SK-N-SH treated with all-trans-retinoic acid at 6 μM for 48 hours (cell line): ENCODE results near the gene IL26.
A peak's percentile ranks its signal among the peaks of the same experiment; 100 is the strongest.

Source experiments
- ATAC-seq: fragments of 200-7000 bp; cut with Tn5 transposase; 3 replicates; pipeline ENCODE4 v1.9.1; 2020; ENCODE audit warnings: mild to moderate bottlenecking, moderate library complexity
- ARNTL ChIP-seq: fragments of 450-650 bp; formaldehyde crosslinking; IDR thresholded peaks from 2 replicates; pipeline ENCODE4 v1.5.0; 2020; ENCODE audit warnings: low read depth, mild to moderate bottlenecking, moderate library complexity, borderline replicate concordance
- BACH2 ChIP-seq: fragments of 250-450 bp; sonication (Bioruptor Pico); IDR thresholded peaks from 2 replicates; pipeline ENCODE4 v1.9.0; 2021; ENCODE audit warnings: mild to moderate bottlenecking, borderline replicate concordance
- CSDC2 ChIP-seq: fragments of 250-450 bp; sonication (Bioruptor Pico); IDR thresholded peaks from 2 replicates; pipeline ENCODE4 v1.5.0; 2020; ENCODE audit warnings: mild to moderate bottlenecking, moderate library complexity
- ESRRG ChIP-seq: fragments of 250-450 bp; sonication (Bioruptor Pico); IDR thresholded peaks from 2 replicates; pipeline ENCODE4 v1.6.1; 2021; ENCODE audit warnings: mild to moderate bottlenecking
- GLIS3 ChIP-seq: fragments of 250-450 bp; sonication (Bioruptor Pico); IDR thresholded peaks from 2 replicates; pipeline ENCODE4 v1.5.0; 2020; ENCODE audit warnings: mild to moderate bottlenecking, moderate library complexity
- ISL1 ChIP-seq: fragments of 250-450 bp; sonication (Bioruptor Pico); IDR thresholded peaks from 2 replicates; pipeline ENCODE4 v2.1.2; 2022; ENCODE audit warnings: mild to moderate bottlenecking, moderate library complexity
- OSR1 ChIP-seq: fragments of 250-450 bp; sonication (Bioruptor Pico); IDR thresholded peaks from 2 replicates; pipeline ENCODE4 v1.8.0; 2022; ENCODE audit warnings: moderate library complexity, mild to moderate bottlenecking, inconsistent platforms
- PATZ1 ChIP-seq: fragments of 250-450 bp; sonication (Bioruptor Pico); IDR thresholded peaks from 2 replicates; pipeline ENCODE4 v1.8.0; 2020; ENCODE audit warnings: mild to moderate bottlenecking, moderate library complexity, borderline replicate concordance
- POU6F1 ChIP-seq: fragments of 250-450 bp; sonication (Bioruptor Pico); IDR thresholded peaks from 2 replicates; pipeline ENCODE4 v1.8.0; 2021; ENCODE audit warnings: low read depth, mild to moderate bottlenecking, moderate library complexity, borderline replicate concordance
- PPARA ChIP-seq: fragments of 250-450 bp; sonication (Bioruptor Pico); IDR thresholded peaks from 2 replicates; pipeline ENCODE4 v1.5.0; 2020; ENCODE audit warnings: mild to moderate bottlenecking, borderline replicate concordance
- RARB ChIP-seq: fragments of 250-450 bp; sonication (Bioruptor Pico); IDR thresholded peaks from 2 replicates; pipeline ENCODE4 v1.8.0; 2021; ENCODE audit warnings: mild to moderate bottlenecking, moderate library complexity
- SNAI2 ChIP-seq: fragments of 250-450 bp; sonication (Bioruptor Pico); IDR thresholded peaks from 2 replicates; pipeline ENCODE4 v1.5.0; 2020; ENCODE audit warnings: mild to moderate bottlenecking, moderate library complexity
- TCF4 ChIP-seq: fragments of 250-450 bp; sonication (Bioruptor Pico); IDR thresholded peaks from 2 replicates; pipeline ENCODE4 v1.8.0; 2021; ENCODE audit warnings: mild to moderate bottlenecking, moderate library complexity, borderline replicate concordance
- TOX ChIP-seq: fragments of 250-450 bp; sonication (Bioruptor Pico); IDR thresholded peaks from 2 replicates; pipeline ENCODE4 v1.8.0; 2021; ENCODE audit warnings: mild to moderate bottlenecking, moderate library complexity, borderline replicate concordance
- ZC3H10 ChIP-seq: fragments of 250-450 bp; sonication (Bioruptor Pico); IDR thresholded peaks from 2 replicates; pipeline ENCODE4 v1.5.1; 2021; ENCODE audit warnings: mild to moderate bottlenecking, moderate library complexity
- ZFP3 ChIP-seq: fragments of 250-450 bp; sonication (Bioruptor Pico); IDR thresholded peaks from 2 replicates; pipeline ENCODE4 v1.5.0; 2020; ENCODE audit warnings: mild to moderate bottlenecking, moderate library complexity
- ZFP30 ChIP-seq: fragments of 450-650 bp; formaldehyde crosslinking; IDR thresholded peaks from 2 replicates; pipeline ENCODE4 v1.5.0; 2022; ENCODE audit warnings: mild to moderate bottlenecking, moderate library complexity
- ZNF565 ChIP-seq: fragments of 450-650 bp; formaldehyde crosslinking; conservative IDR thresholded peaks from 2 replicates; pipeline ENCODE4 v1.5.0; 2020; ENCODE audit warnings: low read depth, mild to moderate bottlenecking, moderate library complexity
- ZNF70 ChIP-seq: fragments of 450-650 bp; formaldehyde crosslinking; IDR thresholded peaks from 2 replicates; pipeline ENCODE4 v1.5.0; 2020; ENCODE audit warnings: mild to moderate bottlenecking, moderate library complexity
- ZNF8 ChIP-seq: fragments of 450-650 bp; formaldehyde crosslinking; IDR thresholded peaks from 2 replicates; pipeline ENCODE4 v1.5.0; 2020; ENCODE audit warnings: mild to moderate bottlenecking, moderate library complexity
- TF ChIP-seq, protein P1 (sequence below): fragments of 250-450 bp; sonication (Bioruptor Pico); IDR thresholded peaks from 2 replicates; pipeline ENCODE4 v1.5.0; 2020; ENCODE audit warnings: mild to moderate bottlenecking, moderate library complexity
- TF ChIP-seq, protein P2 (sequence below): fragments of 250-450 bp; sonication (Bioruptor Pico); IDR thresholded peaks from 2 replicates; pipeline ENCODE4 v1.5.1; 2020; ENCODE audit warnings: low read depth, mild to moderate bottlenecking, moderate library complexity
- TF ChIP-seq, protein P3 (sequence below): fragments of 250-450 bp; sonication (Bioruptor Pico); IDR thresholded peaks from 2 replicates; pipeline ENCODE4 v1.5.1; 2021; ENCODE audit warnings: mild to moderate bottlenecking, moderate library complexity

Gene IL26

DNA sequence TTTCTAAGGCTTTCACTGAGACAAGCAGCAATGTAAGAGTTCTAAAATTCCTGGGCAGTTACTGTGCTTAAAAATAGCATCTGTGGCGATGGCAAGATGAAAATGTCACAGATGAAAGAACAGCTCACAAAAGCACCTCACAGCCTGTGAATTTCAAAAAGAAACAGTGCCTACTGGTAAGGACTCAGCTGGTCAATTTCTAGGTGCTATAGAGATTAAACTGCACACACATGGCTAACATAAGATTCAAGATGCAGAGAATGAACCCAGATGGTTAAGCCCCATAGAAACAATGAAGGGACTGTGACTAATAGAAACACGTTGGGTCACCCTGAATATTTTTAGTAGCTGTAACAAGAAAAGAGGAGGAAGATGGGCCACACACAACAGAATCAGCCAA lies 12.0 kb upstream of the IL26 start:
- TF ChIP-seq POU6F1 (CRISPR knock-in tag) (no peak), TOX (CRISPR knock-in tag) (no peak), ARNTL (CRISPR knock-in tag) (no peak), TCF4 (CRISPR knock-in tag) (no peak), ESRRG (CRISPR knock-in tag) (no peak), ZC3H10 (CRISPR knock-in tag) (no peak), ISL1 (CRISPR knock-in tag) (no peak), BACH2 (CRISPR knock-in tag) (no peak), RARB (no peak), ZNF8 (CRISPR knock-in tag) (no peak), CSDC2 (CRISPR knock-in tag) (no peak), GLIS3 (CRISPR knock-in tag) (no peak)
- TF ChIP-seq, protein P1, sequence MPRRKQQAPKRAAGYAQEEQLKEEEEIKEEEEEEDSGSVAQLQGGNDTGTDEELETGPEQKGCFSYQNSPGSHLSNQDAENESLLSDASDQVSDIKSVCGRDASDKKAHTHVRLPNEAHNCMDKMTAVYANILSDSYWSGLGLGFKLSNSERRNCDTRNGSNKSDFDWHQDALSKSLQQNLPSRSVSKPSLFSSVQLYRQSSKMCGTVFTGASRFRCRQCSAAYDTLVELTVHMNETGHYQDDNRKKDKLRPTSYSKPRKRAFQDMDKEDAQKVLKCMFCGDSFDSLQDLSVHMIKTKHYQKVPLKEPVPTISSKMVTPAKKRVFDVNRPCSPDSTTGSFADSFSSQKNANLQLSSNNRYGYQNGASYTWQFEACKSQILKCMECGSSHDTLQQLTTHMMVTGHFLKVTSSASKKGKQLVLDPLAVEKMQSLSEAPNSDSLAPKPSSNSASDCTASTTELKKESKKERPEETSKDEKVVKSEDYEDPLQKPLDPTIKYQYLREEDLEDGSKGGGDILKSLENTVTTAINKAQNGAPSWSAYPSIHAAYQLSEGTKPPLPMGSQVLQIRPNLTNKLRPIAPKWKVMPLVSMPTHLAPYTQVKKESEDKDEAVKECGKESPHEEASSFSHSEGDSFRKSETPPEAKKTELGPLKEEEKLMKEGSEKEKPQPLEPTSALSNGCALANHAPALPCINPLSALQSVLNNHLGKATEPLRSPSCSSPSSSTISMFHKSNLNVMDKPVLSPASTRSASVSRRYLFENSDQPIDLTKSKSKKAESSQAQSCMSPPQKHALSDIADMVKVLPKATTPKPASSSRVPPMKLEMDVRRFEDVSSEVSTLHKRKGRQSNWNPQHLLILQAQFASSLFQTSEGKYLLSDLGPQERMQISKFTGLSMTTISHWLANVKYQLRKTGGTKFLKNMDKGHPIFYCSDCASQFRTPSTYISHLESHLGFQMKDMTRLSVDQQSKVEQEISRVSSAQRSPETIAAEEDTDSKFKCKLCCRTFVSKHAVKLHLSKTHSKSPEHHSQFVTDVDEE (CRISPR knock-in tag), result no peak
- TF ChIP-seq, protein P2, sequence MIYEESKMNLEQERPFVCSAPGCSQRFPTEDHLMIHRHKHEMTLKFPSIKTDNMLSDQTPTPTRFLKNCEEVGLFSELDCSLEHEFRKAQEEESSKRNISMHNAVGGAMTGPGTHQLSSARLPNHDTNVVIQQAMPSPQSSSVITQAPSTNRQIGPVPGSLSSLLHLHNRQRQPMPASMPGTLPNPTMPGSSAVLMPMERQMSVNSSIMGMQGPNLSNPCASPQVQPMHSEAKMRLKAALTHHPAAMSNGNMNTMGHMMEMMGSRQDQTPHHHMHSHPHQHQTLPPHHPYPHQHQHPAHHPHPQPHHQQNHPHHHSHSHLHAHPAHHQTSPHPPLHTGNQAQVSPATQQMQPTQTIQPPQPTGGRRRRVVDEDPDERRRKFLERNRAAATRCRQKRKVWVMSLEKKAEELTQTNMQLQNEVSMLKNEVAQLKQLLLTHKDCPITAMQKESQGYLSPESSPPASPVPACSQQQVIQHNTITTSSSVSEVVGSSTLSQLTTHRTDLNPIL (CRISPR knock-in tag), result no peak
- ATAC-seq, result no peak

DNA sequence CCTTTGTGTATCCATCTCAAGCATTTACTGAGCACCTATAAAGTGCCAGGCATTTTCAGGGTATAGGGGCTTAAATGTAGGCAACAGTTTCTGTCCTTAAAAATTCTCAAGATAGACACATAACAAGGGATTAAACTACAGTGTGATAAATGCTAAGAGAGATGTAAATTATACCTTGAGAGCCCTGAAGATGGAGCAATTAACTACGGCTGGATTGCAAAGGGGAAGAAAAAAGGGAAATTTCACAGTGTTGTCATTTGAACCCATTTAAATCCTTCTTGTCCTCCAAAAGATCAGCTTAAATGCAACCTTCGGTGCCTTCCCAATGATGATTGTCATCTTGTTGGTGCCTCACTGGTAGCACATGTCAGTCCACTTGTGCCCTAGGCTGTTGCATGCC lies 11.5 kb upstream of the IL26 start:
- no peak for TF ChIP-seq TCF4 (CRISPR knock-in tag)
- TF ChIP-seq GLIS3 (CRISPR knock-in tag), result no peak
- TF ChIP-seq ZFP3, result no peak
- no peak for TF ChIP-seq ARNTL (CRISPR knock-in tag)
- no peak for TF ChIP-seq ZC3H10 (CRISPR knock-in tag)
- TF ChIP-seq TOX (CRISPR knock-in tag), result no peak
- no peak for TF ChIP-seq OSR1
- TF ChIP-seq ZNF565 (CRISPR knock-in tag), result no peak
- TF ChIP-seq, protein P2 (CRISPR knock-in tag), result no peak
- no peak for TF ChIP-seq ZNF70
- TF ChIP-seq, protein P3, sequence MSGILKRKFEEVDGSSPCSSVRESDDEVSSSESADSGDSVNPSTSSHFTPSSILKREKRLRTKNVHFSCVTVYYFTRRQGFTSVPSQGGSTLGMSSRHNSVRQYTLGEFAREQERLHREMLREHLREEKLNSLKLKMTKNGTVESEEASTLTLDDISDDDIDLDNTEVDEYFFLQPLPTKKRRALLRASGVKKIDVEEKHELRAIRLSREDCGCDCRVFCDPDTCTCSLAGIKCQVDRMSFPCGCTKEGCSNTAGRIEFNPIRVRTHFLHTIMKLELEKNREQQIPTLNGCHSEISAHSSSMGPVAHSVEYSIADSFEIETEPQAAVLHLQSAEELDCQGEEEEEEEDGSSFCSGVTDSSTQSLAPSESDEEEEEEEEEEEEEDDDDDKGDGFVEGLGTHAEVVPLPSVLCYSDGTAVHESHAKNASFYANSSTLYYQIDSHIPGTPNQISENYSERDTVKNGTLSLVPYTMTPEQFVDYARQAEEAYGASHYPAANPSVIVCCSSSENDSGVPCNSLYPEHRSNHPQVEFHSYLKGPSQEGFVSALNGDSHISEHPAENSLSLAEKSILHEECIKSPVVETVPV (CRISPR knock-in tag), result no peak
- TF ChIP-seq ZFP30, result no peak
- no peak for TF ChIP-seq CSDC2 (CRISPR knock-in tag)
- TF ChIP-seq POU6F1 (CRISPR knock-in tag), result no peak
- no peak for TF ChIP-seq RARB
- no peak for TF ChIP-seq ZNF8 (CRISPR knock-in tag)
- TF ChIP-seq PPARA (CRISPR knock-in tag), result no peak
- no peak for TF ChIP-seq PATZ1 (CRISPR knock-in tag)
- no peak for TF ChIP-seq SNAI2 (CRISPR knock-in tag)
- no peak for TF ChIP-seq ESRRG (CRISPR knock-in tag)
- TF ChIP-seq, all 23 proteins: peak for 0
- 0 out of 3 replicates have a peak, but pooled peaks have one; percentile 12 for ATAC-seq
